Endodermal cell (in vitro differentiated cells): ENCODE results near the gene ANKRD10. TPM values are rescaled to one million over a fixed set of nuclear protein-coding genes. Genes with fewer than 3 reads are reported as not detected.
A peak's percentile ranks its signal among the peaks of the same experiment; 100 is the strongest.

Source experiments
- DNase-seq: peaks from one replicate; pipeline ENCODE4 v3.0.0-alpha.2; 2017
- H3K27ac ChIP-seq: 2 replicates; pipeline ENCODE4 v1.5.1; 2013; ENCODE audit warnings: mild to moderate bottlenecking, low read depth, low read length, moderate library complexity
- H3K27me3 ChIP-seq: 2 replicates; pipeline ENCODE4 v1.6.1; 2013; ENCODE audit warnings: mild to moderate bottlenecking, low read length, moderate library complexity; ENCODE audit not compliant: insufficient read depth, control insufficient read depth, poor library complexity, severe bottlenecking
- H3K36me3 ChIP-seq: 2 replicates; pipeline ENCODE4 v1.7.0; 2013; ENCODE audit warnings: mild to moderate bottlenecking, low read length, moderate library complexity; ENCODE audit not compliant: control insufficient read depth, insufficient read depth
- H3K4me1 ChIP-seq: one replicate; pipeline ENCODE4 v1.7.0; 2013; ENCODE audit warnings: low read length; ENCODE audit not compliant: control insufficient read depth, insufficient read depth
- H3K4me3 ChIP-seq: 2 replicates; pipeline ENCODE4 v1.5.1; 2013; ENCODE audit warnings: mild to moderate bottlenecking, low read length, moderate library complexity
- H3K9ac ChIP-seq: 2 replicates; pipeline ENCODE4 v1.6.1; 2013; ENCODE audit warnings: mild to moderate bottlenecking, low read length, moderate library complexity; ENCODE audit not compliant: poor library complexity, severe bottlenecking; ENCODE audit errors: extremely low read depth
- H3K9me3 ChIP-seq: 2 replicates; pipeline ENCODE4 v1.6.1; 2013; ENCODE audit warnings: mild to moderate bottlenecking, low read length, moderate library complexity; ENCODE audit not compliant: control insufficient read depth
- H3K27ac Mint-ChIP-seq: 2 replicates; pipeline ENCODE4 v1.8.0; 2020; ENCODE audit warnings: mixed read lengths
- H3K27me3 Mint-ChIP-seq: 2 replicates; pipeline ENCODE4 v1.8.0; 2021; ENCODE audit warnings: mild to moderate bottlenecking, mixed read lengths; ENCODE audit not compliant: insufficient read depth
- H3K36me3 Mint-ChIP-seq: 2 replicates; pipeline ENCODE4 v1.8.0; 2020; ENCODE audit warnings: low read depth, mixed read lengths
- H3K4me1 Mint-ChIP-seq: 2 replicates; pipeline ENCODE4 v1.8.0; 2020; ENCODE audit warnings: mixed read lengths
- H3K4me3 Mint-ChIP-seq: 2 replicates; pipeline ENCODE4 v1.8.0; 2020; ENCODE audit warnings: mild to moderate bottlenecking, moderate library complexity, mixed read lengths
- H3K9me3 Mint-ChIP-seq: 2 replicates; pipeline ENCODE4 v1.8.0; 2020; ENCODE audit warnings: mild to moderate bottlenecking, mixed read lengths
- CTCF ChIP-seq: fragments of 200-600 bp; sonication (generic); conservative IDR thresholded peaks from 2 replicates; pipeline ENCODE4 v1.5.0; 2021; ENCODE audit warnings: antibody characterized with exemption, mild to moderate bottlenecking
- WGBS, 2 experiments: methylation state at CpG; one replicate each; pipeline versions ENCODE4 v1.1.5 to v1.1.7; 2013; ENCODE audit warnings: missing lambda C conversion rate in 2 of 2, mixed read lengths in 1 of 2; ENCODE audit not compliant: insufficient coverage in 1 of 2, insufficient read length in 1 of 2; 5-methylcytosine and 5-hydroxymethylcytosine counted together
- total RNA-seq, 2 donors: library from RNA; stranded (reverse); fragmentation: NEBNext Ultra II Directional in 1 of 2; extraction: Animal tissue kit (Norgen Biotek cat#: 25700) in 1 of 2; gene quantifications; 2 replicates in 1 of 2; 3 replicates in 1 of 2; pipeline ENCODE4 v1.2.1, GENCODE V29; 2021

The ANKRD10 gene
- total RNA-seq, 2 donors from 2014 or later, result 148 to 182 TPM

- peaks cover 7% of the 10 kb centered on the region for H3K27me3 Mint-ChIP-seq
- no peak for TF ChIP-seq CTCF
- H3K4me3 Mint-ChIP-seq, result no peak overlapping the region
- peaks cover 11% of the 10 kb centered on the region for H3K9me3 Mint-ChIP-seq
- Histone ChIP-seq H3K9me3 (peaks cover 24% of the 10 kb centered on the region), H3K36me3 (no peaks in the 10 kb centered on the region), H3K27ac (no peak overlapping the region), H3K4me1 (peaks cover 10% of the 10 kb centered on the region), H3K9ac (no peak overlapping the region), H3K27me3 (no peaks in the 10 kb centered on the region), H3K4me3 (peak overlapping the region; percentile 32)
- WGBS, 2 experiments, result 71 to 88% methylated on average over 2 to 3 of the region's 3 CpGs
- DNase-seq, result peak; percentile 12
- H3K27ac Mint-ChIP-seq, result no peak overlapping the region
- H3K4me1 Mint-ChIP-seq, result peaks cover 15% of the 10 kb centered on the region
- H3K36me3 Mint-ChIP-seq, result no peaks in the 10 kb centered on the region
These were observed 73.0 kb downstream of the ANKRD10 start for GRCh38 chr13:110841846-110842245.

DNA sequence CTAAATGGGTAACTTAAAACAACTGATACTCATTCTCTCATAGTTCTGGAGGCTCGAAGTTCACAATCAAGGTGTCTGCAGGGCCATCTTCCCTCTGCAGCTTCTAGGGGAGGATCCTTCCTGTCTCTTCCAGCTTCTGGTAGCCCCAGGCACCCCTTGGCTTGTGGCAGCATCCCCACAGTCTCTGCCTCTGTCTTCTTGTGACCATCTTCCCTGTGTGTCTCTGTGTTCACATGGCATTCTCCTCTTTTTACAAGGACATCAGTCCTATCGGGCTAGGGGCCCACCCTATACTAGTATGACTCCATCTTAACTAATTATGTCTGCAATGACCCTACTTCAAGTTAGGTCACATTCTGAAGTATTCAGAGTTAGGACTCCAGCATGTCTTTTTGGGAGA lies 73.5 kb downstream of the ANKRD10 start:
- H3K27me3 Mint-ChIP-seq, result peaks cover 7% of the 10 kb centered on the region

GRCh38 chr13:110838867-110839538 lies 75.9 kb downstream of the ANKRD10 start:
- Histone ChIP-seq H3K4me3 (no peak overlapping the region), H3K9me3 (peaks cover 24% of the 10 kb centered on the region), H3K4me1 (peaks cover 15% of the 10 kb centered on the region), H3K9ac (no peak overlapping the region), H3K27ac (no peak overlapping the region), H3K27me3 (no peaks in the 10 kb centered on the region), H3K36me3 (no peaks in the 10 kb centered on the region)
- WGBS, 2 experiments, result 94 to 95% methylated on average over 3 of the region's 4 CpGs
- H3K27ac Mint-ChIP-seq, result no peak overlapping the region
- TF ChIP-seq CTCF, result no peak
- H3K4me1 Mint-ChIP-seq, result peaks cover 19% of the 10 kb centered on the region
- DNase-seq, result peak; percentile 2
- H3K36me3 Mint-ChIP-seq, result no peaks in the 10 kb centered on the region
- H3K9me3 Mint-ChIP-seq, result peaks cover 11% of the 10 kb centered on the region
- peaks cover 7% of the 10 kb centered on the region for H3K27me3 Mint-ChIP-seq
- no peak overlapping the region for H3K4me3 Mint-ChIP-seq

More for the DNA sequence above, 73.5 kb downstream of the ANKRD10 start:
- Mint-ChIP-seq H3K4me3 (no peak overlapping the region), H3K4me1 (peaks cover 18% of the 10 kb centered on the region), H3K9me3 (peaks cover 11% of the 10 kb centered on the region), H3K27ac (no peak overlapping the region), H3K36me3 (no peaks in the 10 kb centered on the region)
- WGBS, 2 experiments, result 91 to 93% methylated on average over 2 of the region's 2 CpGs
- H3K9me3 ChIP-seq, result peaks cover 24% of the 10 kb centered on the region
- no peak overlapping the region for H3K27ac ChIP-seq
- H3K4me3 ChIP-seq, result peak overlapping the region; percentile 32
- no peaks in the 10 kb centered on the region for H3K36me3 ChIP-seq
- H3K9ac ChIP-seq, result no peak overlapping the region
- peak; percentile 5 for DNase-seq
- H3K4me1 ChIP-seq, result peaks cover 15% of the 10 kb centered on the region
- no peak for TF ChIP-seq CTCF
- H3K27me3 ChIP-seq, result no peaks in the 10 kb centered on the region
